Measurements from ENCODE around the gene DNM2.

DNM2 gene

DNA sequence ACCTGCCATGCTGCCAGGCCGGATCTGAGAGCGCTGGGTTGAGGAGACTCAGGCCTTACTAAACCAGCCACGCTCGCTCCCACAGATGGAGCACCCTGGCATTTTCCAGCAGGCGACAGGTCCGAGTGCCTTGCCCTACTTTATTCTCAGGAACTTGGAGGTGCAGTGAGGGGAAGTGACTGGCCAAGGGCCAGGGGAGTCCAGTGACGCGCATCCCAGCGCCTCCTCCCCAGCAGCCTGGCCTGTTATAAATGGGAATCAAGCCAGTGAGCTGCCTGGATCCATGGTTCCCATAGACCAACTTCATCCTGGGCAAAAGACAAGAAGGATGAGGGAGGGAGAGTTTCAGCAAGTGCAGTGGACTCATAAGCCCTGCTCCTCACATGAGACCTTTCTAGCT is 82.6 kb downstream of the DNM2 start:
- Histone ChIP-seq H3K9me3 (ENCODE audit: control insufficient read depth, insufficient read depth, low read length) (no peaks in the 10 kb centered on the region), H3K4me1 (ENCODE audit: control insufficient read depth, insufficient read depth, low read length) (no peaks in the 10 kb centered on the region), H3K27me3 (ENCODE audit: control insufficient read depth, insufficient read depth, low read length) (no peaks in the 10 kb centered on the region), H3K27ac (ENCODE audit: low read length) (no peak overlapping the region), H3K36me3 (ENCODE audit: control insufficient read depth, insufficient read depth, low read length) (peaks cover 11% of the 10 kb centered on the region; the same call in 1 of the 2 replicates), H3K4me3 (ENCODE audit: low read length) (no peak overlapping the region)
- no CpG with 5 or more reads among the region's 9 CpGs for WGBS (ENCODE audit: insufficient coverage, insufficient read length)
- DNase-seq (ENCODE audit: low read depth, low spot score), result no peak

DNA sequence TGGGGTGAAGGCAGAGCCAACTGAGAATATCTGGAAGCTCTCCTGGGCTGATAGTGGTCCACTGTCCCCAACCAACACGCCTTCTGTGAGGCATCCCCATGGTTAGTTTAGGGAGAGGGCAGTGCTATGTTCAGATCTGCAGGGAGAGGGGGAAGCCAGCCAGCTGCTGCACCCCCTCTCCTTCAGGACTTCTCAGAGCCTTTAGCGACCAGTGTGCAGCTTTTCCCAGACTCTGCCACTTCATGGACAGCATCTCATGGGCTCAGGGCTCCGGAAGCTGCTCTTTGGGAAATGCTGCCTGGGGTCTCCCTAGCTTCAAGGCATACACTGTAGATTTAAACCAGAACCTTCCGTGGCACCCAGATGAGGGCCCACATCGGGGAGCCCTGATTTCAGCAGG is 84.6 kb downstream of the DNM2 start:
- no peaks in the 10 kb centered on the region for H3K4me1 ChIP-seq (ENCODE audit: control insufficient read depth, insufficient read depth, low read length)
- H3K36me3 ChIP-seq (ENCODE audit: control insufficient read depth, insufficient read depth, low read length), result peaks cover 13% of the 10 kb centered on the region; the same call in 1 of the 2 replicates
- no peak for DNase-seq (ENCODE audit: low read depth, low spot score)
- no peak overlapping the region for H3K27ac ChIP-seq (ENCODE audit: low read length)
- H3K27me3 ChIP-seq (ENCODE audit: control insufficient read depth, insufficient read depth, low read length), result no peaks in the 10 kb centered on the region
- no peaks in the 10 kb centered on the region for H3K9me3 ChIP-seq (ENCODE audit: control insufficient read depth, insufficient read depth, low read length)
- no CpG with 5 or more reads among the region's 5 CpGs for WGBS (ENCODE audit: insufficient coverage, insufficient read length)
- H3K4me3 ChIP-seq (ENCODE audit: low read length), result no peak overlapping the region

DNA sequence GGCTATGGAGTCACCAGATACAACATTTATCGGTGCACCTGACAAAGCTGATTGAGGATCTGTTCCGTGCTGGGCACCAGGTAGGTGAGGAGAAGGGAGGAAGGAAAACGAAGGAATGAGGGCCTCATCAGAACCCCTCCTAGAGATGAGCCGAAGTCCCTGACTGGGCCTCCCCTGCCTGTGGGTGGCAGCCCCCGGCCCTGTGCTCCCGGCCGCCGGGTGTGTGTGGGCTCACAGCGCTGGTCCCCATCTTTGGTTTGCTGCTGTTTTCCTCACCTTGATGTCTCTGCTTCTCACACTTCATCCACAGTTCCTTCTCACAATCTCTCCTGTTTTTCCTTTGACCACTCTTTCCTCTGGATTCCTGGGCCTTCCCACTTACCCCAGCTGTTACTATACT is 85.4 kb downstream of the DNM2 start:
- Histone ChIP-seq H3K36me3 (ENCODE audit: control insufficient read depth, insufficient read depth, low read length) (peaks cover 10% of the 10 kb centered on the region; the same call in 1 of the 2 replicates), H3K9me3 (ENCODE audit: control insufficient read depth, insufficient read depth, low read length) (no peaks in the 10 kb centered on the region), H3K4me1 (ENCODE audit: control insufficient read depth, insufficient read depth, low read length) (no peaks in the 10 kb centered on the region), H3K4me3 (ENCODE audit: low read length) (no peak overlapping the region), H3K27me3 (ENCODE audit: control insufficient read depth, insufficient read depth, low read length) (no peaks in the 10 kb centered on the region), H3K27ac (ENCODE audit: low read length) (no peak overlapping the region)
- no CpG with 5 or more reads among the region's 9 CpGs for WGBS (ENCODE audit: insufficient coverage, insufficient read length)
- no peak for DNase-seq (ENCODE audit: low read depth, low spot score)

DNA sequence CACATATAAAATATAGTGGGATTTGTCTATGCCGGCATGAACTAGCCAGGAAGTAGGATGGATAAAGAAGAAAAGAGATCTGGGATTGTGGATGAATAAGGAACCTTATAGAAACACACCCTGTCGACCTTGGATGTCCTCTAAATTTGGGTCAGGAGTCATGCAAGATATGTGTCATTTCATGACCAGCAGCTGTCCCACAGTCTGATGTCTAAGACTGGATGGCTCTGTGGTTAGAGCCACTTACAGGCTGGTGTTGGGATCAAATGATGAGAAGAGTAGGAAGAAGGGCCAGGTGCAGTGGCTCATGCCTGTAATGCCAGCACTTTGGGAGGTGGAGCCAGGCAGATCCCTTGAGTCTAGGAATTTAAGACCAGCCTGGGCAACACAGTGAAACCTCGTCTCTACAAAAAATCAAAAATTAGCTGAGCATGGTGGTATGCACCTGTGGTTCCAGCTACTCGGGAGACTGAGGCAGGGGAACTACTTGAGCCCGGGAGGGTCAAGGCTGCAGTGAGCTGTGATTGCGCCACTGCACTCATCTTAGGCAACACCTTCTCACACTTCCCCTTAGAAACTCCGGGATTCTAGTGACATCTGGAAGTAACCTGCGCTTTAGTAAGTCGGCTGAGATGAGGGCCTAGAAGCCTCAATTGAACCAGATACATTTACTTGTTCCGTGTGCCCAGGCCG is 87.3 kb downstream of the DNM2 start:
- Histone ChIP-seq H3K4me3 (ENCODE audit: low read length) (no peak overlapping the region), H3K36me3 (ENCODE audit: control insufficient read depth, insufficient read depth, low read length) (0 out of 2 replicates have a peak, but pooled peaks cover 10% of the 10 kb centered on the region), H3K4me1 (ENCODE audit: control insufficient read depth, insufficient read depth, low read length) (no peaks in the 10 kb centered on the region), H3K27ac (ENCODE audit: low read length) (no peak overlapping the region), H3K9me3 (ENCODE audit: control insufficient read depth, insufficient read depth, low read length) (no peaks in the 10 kb centered on the region), H3K27me3 (ENCODE audit: control insufficient read depth, insufficient read depth, low read length) (no peaks in the 10 kb centered on the region)
- DNase-seq (ENCODE audit: low read depth, low spot score), result no peak
- WGBS (ENCODE audit: insufficient coverage, insufficient read length), result no CpG with 5 or more reads among the region's 11 CpGs

DNA sequence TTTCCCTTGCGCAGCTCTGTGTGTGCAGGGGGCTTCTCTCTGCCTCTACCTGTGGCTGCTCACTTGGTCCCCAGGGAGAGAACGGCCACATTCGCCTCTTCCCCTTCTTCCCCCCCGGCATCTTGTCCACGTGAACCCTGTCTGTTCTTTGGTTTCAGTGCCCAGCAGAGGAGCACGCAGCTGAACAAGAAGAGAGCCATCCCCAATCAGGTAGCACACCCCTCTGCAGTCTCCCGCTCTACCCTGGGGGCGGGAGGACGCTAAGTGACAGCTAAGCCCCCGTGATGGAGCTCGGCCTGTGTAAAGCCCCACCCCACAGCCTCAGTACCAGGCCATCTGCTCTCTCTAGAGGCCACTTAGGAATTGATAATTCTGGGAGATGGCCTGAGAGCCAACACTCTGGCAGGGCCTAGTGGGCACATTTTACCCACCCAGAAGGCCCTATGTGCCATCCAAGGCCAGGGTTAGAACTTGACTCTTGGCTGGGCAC is 87.9 kb downstream of the DNM2 start:
- no peaks in the 10 kb centered on the region for H3K27me3 ChIP-seq (ENCODE audit: control insufficient read depth, insufficient read depth, low read length)
- H3K27ac ChIP-seq (ENCODE audit: low read length), result no peak overlapping the region
- no peak overlapping the region for H3K4me3 ChIP-seq (ENCODE audit: low read length)
- H3K36me3 ChIP-seq (ENCODE audit: control insufficient read depth, insufficient read depth, low read length), result 0 out of 2 replicates have a peak, but pooled peaks cover 10% of the 10 kb centered on the region
- no CpG with 5 or more reads among the region's 11 CpGs for WGBS (ENCODE audit: insufficient coverage, insufficient read length)
- H3K9me3 ChIP-seq (ENCODE audit: control insufficient read depth, insufficient read depth, low read length), result no peaks in the 10 kb centered on the region
- no peaks in the 10 kb centered on the region for H3K4me1 ChIP-seq (ENCODE audit: control insufficient read depth, insufficient read depth, low read length)
- no peak for DNase-seq (ENCODE audit: low read depth, low spot score)

DNA sequence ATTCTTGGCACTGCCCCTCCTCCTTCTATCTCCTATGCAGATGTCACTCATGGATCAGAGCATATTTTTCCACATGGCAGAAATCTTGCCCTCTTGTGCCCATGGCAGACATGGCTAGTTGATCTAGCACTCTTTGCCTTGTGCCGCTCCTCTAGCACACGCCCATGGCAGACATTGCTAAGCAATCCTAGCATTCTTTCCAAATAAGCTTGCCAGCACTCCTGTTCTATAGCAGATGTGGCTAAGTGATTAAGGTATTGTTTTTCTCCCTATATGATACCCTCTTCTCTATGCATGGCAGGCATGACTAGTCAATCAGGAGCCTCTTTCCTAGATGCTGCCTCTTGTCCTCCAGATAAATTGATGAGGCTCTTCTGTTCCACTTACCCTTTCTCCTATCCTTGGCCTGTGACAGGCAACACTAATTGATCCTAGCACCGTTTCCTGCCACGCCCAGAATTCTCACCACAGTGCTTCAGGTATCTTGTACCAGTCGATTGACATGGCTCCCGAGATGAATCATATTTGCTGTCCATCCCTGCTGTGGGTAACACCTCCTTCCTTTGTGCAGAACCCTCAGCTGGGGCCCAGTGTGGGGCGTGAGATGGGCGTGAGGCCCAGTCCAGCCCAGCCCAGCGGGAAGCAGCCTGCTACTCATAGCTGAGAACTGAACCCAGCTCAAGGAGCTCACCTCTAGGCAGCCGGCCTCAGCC is 91.2 kb downstream of the DNM2 start:
- no CpG with 5 or more reads among the region's 10 CpGs for WGBS (ENCODE audit: insufficient coverage, insufficient read length)
- peaks cover 17% of the 10 kb centered on the region for H3K36me3 ChIP-seq (ENCODE audit: control insufficient read depth, insufficient read depth, low read length)
- H3K4me1 ChIP-seq (ENCODE audit: control insufficient read depth, insufficient read depth, low read length), result no peaks in the 10 kb centered on the region
- H3K9me3 ChIP-seq (ENCODE audit: control insufficient read depth, insufficient read depth, low read length), result no peaks in the 10 kb centered on the region
- no peaks in the 10 kb centered on the region for H3K27me3 ChIP-seq (ENCODE audit: control insufficient read depth, insufficient read depth, low read length)
- DNase-seq (ENCODE audit: low read depth, low spot score), result no peak
- no peak overlapping the region for H3K27ac ChIP-seq (ENCODE audit: low read length)
- H3K4me3 ChIP-seq (ENCODE audit: low read length), result no peak overlapping the region

DNA sequence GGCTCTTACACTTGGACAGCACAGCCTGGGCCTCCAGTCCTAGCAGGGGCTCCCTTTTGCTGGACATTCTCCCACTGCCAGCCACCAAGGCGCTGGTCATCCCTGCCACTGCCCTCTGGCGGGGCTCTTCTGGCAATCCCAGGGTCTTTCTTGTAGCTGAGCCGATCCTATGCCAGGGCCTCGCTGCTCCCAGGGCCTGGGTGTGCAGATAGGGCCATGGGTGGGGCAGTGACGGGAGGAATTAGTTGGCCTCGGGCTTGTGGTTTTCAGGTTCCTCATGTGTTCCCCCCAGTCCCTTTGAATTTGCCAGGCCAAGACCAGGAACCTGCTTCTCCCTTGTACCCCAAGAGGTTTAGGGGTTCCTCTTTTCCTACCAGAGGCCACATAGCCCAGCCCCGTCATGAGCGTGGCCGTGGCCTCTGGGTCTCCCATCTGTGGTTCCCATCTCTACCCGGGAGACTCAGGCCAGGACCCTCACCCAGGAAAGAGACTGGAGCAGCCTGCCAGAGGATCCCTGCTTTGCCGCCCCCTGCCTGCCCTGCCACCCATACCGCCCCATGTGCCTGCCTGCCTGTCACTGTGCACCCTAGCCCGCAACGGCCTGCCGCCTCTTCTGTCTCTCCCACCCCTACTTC is 91.9 kb downstream of the DNM2 start:
- Histone ChIP-seq H3K27me3 (ENCODE audit: control insufficient read depth, insufficient read depth, low read length) (no peaks in the 10 kb centered on the region), H3K4me3 (ENCODE audit: low read length) (no peak overlapping the region), H3K4me1 (ENCODE audit: control insufficient read depth, insufficient read depth, low read length) (no peaks in the 10 kb centered on the region), H3K36me3 (ENCODE audit: control insufficient read depth, insufficient read depth, low read length) (peaks cover 15% of the 10 kb centered on the region), H3K9me3 (ENCODE audit: control insufficient read depth, insufficient read depth, low read length) (no peaks in the 10 kb centered on the region), H3K27ac (ENCODE audit: low read length) (no peak overlapping the region)
- DNase-seq (ENCODE audit: low read depth, low spot score), result no peak
- WGBS (ENCODE audit: insufficient coverage, insufficient read length), result no CpG with 5 or more reads among the region's 15 CpGs

DNA sequence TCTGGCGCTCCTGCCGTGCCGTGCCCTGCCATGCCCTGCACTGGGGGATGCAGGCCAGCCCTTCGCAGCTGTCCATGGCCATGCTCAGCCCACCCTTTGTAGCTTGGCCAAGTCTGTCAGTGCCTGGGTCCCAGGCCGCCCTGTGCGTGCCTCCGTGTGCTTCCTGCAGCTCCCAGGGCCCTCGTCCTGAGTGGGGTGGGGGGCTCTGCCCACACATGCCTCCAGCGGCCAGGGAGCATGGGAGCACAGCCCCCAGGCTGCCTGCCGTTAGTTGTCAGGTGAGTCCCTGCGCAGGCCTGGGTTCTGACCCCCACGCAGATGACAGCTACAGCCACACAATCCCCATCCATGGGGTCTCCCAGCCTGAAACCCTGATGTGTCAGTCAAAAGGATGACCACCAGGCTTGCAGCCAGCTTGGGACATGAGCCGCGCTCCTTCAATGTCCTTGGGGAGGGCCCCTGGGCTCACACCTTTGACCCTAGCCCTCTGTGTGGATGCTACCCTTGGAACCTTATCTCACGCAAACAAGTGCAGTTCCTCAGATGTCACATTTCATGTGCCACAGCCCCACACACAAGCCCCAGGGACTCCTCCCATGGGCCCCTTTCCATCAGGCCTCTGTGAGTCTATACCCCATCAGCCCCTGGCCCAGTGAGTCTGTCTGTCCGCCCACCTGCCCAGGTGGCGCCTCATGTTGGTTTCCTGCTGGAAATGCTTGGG is 93.7 kb downstream of the DNM2 start:
- no peaks in the 10 kb centered on the region for H3K4me1 ChIP-seq (ENCODE audit: control insufficient read depth, insufficient read depth, low read length)
- no CpG with 5 or more reads among the region's 17 CpGs for WGBS (ENCODE audit: insufficient coverage, insufficient read length)
- H3K4me3 ChIP-seq (ENCODE audit: low read length), result no peak overlapping the region
- DNase-seq (ENCODE audit: low read depth, low spot score), result no peak
- H3K36me3 ChIP-seq (ENCODE audit: control insufficient read depth, insufficient read depth, low read length), result peaks cover 12% of the 10 kb centered on the region
- no peaks in the 10 kb centered on the region for H3K9me3 ChIP-seq (ENCODE audit: control insufficient read depth, insufficient read depth, low read length)
- no peak overlapping the region for H3K27ac ChIP-seq (ENCODE audit: low read length)
- H3K27me3 ChIP-seq (ENCODE audit: control insufficient read depth, insufficient read depth, low read length), result no peaks in the 10 kb centered on the region

DNA sequence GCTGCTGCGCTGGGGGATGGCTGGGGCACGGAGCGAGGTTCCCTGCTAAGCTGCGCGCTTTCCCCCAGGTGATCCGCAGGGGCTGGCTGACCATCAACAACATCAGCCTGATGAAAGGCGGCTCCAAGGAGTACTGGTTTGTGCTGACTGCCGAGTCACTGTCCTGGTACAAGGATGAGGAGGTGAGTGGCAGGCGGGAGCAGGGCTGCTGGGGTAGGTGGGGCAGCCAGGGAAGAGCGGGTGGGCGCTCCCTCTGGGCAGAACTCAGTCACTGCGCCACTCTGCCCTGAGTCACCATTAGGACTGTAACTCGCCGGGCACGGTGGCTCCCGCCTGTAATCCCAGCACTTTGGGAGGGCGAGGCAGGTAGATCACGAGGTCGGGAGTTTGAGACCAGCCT is 94.3 kb downstream of the DNM2 start:
- no peak for DNase-seq (ENCODE audit: low read depth, low spot score)
- Histone ChIP-seq H3K4me1 (ENCODE audit: control insufficient read depth, insufficient read depth, low read length) (no peaks in the 10 kb centered on the region), H3K27ac (ENCODE audit: low read length) (no peak overlapping the region), H3K27me3 (ENCODE audit: control insufficient read depth, insufficient read depth, low read length) (no peaks in the 10 kb centered on the region), H3K36me3 (ENCODE audit: control insufficient read depth, insufficient read depth, low read length) (peaks cover 12% of the 10 kb centered on the region), H3K9me3 (ENCODE audit: control insufficient read depth, insufficient read depth, low read length) (no peaks in the 10 kb centered on the region), H3K4me3 (ENCODE audit: low read length) (no peak overlapping the region)
- no CpG with 5 or more reads among the region's 19 CpGs for WGBS (ENCODE audit: insufficient coverage, insufficient read length)

DNA sequence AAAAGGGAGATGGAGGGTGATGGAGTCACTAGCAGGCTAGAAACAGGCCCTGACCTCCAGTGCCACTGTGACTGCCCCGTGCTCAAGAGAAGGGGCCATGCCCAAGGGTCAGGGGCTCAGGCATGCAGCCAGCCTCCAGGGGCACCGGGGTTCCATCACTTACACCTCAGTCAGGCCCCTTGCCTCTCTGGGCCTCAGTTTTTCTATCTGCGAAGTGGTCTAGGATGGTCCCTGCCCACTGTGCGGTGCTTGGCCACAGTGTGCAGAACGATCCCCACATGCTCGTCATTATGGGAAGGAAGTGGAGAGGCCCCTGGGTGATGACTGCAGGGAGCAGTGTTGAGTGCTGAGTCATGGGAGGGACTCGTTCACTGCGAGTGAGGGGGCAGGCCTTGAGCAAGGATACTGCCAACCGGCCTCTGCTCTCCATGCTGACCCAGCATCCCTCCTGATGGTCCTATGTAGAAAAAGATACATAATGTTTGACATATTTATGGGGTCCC is 95.1 kb downstream of the DNM2 start:
- Histone ChIP-seq H3K27ac (ENCODE audit: low read length) (no peak overlapping the region), H3K4me1 (ENCODE audit: control insufficient read depth, insufficient read depth, low read length) (no peaks in the 10 kb centered on the region), H3K9me3 (ENCODE audit: control insufficient read depth, insufficient read depth, low read length) (no peaks in the 10 kb centered on the region), H3K4me3 (ENCODE audit: low read length) (no peak overlapping the region), H3K36me3 (ENCODE audit: control insufficient read depth, insufficient read depth, low read length) (peaks cover 12% of the 10 kb centered on the region), H3K27me3 (ENCODE audit: control insufficient read depth, insufficient read depth, low read length) (no peaks in the 10 kb centered on the region)
- WGBS (ENCODE audit: insufficient coverage, insufficient read length), result no CpG with 5 or more reads among the region's 9 CpGs
- DNase-seq (ENCODE audit: low read depth, low spot score), result no peak
